Glomerular endothelial cell (primary cell): ENCODE measurements around the gene SLC22A15. TPM values are rescaled to one million over a fixed set of nuclear protein-coding genes. Genes with fewer than 3 reads are reported as not detected.

Experiments used
- DNase-seq: peaks from one replicate; pipeline ENCODE4 v3.0.0-alpha.2; 2011; ENCODE audit warnings: low read depth, low spot score; ENCODE audit errors: extremely low read depth
- total RNA-seq: library from RNA; depleted of rRNA; stranded (reverse); fragments of >200 nt; gene quantifications from 2 replicates; pipeline ENCODE4 v1.2.3, GENCODE V29; 2015

Gene SLC22A15
- total RNA-seq, 1 donor from 2014 or later = under 0.01 TPM

GRCh38 chr1:116097626-116098025 lies 121.3 kb downstream of the SLC22A15 start:
- DNase-seq = no peak

DNA sequence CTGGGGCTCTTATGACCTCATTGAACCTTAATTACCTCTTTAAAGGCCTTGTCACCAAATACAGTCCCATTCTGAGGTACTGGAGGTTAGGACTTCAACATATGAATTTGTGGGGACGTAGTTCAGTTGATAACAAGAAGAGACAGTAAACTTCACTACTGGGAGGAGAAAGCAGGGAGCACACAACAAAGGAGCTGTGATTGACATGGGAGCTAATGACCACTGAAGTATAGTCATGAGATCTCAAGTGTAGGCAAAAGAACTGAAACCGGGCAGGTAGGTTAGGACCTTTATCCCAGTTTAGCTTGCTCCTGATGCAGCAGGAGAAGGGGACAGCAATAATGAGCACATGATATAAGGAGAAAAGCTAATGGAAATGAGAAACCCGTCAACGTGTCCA lies 123.1 kb downstream of the SLC22A15 start:
- DNase-seq = no peak

GRCh38 chr1:116099919-116100318 lies 123.6 kb downstream of the SLC22A15 start:
- no peak for DNase-seq

DNA sequence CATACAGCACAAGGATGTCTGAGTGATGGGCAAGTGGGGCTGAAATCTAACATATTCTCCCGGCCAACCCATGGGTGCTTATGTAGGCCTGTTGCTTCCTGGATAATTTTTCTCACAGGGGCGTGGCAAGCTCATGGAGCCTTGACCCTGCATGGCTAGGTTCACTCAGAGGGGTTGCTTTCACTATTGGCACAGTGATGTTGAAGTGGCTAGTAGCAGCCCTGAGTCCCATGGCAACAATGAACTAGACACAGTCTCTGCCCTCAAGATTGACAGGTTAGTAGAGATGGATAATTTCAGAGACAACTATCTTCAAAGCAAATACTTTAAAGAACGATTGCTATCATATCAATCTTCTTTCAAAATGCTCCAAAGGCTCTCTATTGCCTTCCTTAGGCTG lies 128.4 kb downstream of the SLC22A15 start:
- no peak for DNase-seq

DNA sequence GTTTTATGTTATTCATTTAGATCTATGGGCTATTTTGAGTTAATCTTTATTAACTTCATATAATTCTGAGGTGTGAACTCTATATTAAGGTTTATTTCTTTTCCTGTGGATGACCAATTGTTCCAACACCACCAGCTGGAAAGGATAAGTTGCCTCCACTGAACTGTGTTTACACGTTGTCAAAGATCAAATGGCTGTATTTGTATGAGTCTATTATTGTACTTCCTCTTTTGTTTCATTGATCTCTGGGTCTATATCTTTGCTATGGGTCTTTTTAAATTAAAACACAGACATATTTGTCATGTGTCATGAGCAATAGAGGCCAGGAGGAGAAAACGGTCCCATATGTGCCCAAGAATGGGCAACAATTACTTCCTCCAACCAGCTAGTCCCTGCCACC lies 129.7 kb downstream of the SLC22A15 start:
- DNase-seq = no peak

DNA sequence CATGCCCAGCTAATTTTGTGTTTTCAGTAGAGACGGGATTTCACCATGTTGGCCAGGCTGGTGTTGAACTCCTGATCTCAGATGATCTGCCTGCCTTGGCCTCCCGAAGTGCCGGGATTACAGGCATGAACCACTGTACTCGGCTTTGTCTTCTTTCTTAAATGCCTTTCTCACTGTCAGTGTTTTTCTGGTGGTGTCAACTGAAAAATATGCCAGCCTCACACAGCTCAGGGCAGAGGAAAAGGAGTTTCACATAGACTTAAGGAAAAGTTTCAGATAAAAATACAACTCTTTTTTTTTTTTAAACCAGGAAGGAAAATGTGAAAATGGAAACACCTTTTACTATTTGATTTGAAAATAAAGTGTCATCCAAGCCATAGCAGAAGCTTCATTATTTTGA lies 130.3 kb downstream of the SLC22A15 start:
- no peak for DNase-seq

- DNase-seq = no peak
Measured at GRCh38 chr1:116107371-116107770, 131.1 kb downstream of the SLC22A15 start.

DNA sequence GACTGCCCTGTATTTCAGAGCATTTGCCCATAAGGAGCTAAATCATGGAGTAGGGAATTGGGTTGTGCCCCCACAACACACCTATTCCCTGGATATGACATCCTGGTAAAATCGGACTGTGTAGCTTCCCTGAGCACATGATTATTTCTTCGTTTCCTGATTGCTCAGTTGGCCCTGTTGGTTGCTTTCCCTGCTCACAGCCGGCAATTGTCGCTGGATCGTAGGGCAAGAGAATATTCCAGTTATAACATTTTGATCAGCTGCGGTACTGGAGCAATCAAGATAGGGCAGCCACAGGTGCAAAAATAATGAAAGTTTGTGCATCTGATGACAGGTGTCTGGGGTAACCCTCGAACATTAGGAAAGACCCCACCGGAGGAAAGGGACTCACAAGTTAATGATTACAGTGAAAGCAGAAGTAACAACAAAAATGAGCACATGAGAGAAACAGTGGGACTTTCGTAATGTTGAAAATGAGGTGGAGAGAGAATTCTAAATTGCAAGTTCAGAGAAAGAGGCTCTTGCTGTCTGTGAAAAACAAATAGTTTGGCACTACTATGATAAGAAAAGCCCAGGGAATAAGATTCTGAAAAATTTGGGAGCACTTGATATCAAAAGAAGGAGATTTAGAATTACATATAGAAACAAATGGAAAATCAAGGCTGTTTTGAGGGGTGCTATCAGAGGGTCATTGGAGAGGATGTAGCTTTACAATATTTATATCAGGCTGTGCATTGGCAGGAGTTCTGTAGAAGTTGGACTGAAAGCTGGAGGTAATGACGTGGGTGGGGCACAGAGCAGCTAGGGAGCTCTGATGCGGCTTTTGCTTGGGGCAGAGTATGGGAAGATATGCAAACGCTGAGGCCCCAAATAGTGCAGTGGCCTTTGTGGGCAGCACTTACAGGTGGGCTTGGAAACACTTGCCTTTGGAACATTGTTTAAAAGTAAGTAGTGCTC lies 134.5 kb downstream of the SLC22A15 start, which contains the start of gene MAB21L3:
TSS of gene MAB21L3 (plus strand) at position 833 of the 957 bp plus-strand sequence. CDS start 1,217 bp downstream, outside the sequence.
- no peak for DNase-seq

DNA sequence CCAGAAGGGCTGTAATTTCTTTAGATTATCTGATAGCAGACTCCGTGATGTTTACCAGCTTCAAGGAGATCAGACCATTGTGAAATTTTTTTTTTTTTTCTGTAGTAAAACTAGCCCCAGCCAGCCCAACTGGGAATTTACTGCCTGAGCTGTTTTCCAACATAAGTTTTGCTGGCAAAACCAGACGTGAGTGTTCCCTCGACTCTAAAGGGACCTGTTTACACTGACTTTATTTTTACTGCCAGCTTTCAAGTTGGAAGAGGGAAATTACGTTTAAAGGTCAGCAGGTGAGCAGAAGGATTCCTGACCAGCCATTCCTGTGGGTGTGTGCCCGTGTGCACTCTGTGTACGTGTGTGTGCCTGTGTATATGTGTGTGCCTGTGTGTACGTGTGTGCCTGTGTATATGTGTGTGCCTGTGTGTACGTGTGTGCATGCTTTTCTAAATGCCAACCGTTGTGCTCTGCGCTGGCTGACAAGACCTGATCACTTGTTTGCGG lies 135.3 kb downstream of the SLC22A15 start:
- no peak for DNase-seq

DNA sequence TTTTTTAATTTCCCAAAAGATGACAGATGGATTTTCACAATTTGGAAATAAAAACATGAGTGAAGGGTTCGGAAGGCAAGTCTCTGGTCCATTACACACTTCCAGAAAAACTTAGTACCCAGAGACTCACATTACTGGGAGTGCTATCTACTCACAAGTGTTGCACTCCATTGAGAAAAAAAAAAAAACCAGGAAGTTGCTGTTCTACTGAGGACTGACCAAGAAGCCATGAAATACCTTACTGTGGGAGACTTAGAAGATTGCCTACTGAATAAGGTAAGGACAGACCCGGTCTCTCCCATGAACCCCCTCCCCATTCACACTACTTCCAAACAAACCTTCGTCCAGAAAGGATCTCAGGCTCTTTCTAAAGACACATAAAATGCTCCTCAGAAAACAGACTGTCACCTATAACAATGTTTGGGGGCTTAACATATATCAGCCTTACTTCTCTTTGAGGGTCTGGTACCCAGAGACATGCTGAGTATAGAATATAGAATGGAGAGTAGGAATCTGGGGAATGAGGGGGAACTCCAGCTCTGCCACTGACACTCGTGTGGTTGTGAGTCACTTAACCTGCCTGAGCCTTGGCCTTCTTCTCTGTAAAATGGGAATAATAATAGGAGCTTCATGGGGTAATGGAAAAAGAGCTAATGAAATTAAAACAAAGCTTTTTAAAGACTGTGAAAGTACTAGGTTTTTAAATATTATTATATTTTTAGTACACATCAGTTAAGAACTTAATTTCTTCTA lies 136.3 kb downstream of the SLC22A15 start:
- DNase-seq = no peak

DNA sequence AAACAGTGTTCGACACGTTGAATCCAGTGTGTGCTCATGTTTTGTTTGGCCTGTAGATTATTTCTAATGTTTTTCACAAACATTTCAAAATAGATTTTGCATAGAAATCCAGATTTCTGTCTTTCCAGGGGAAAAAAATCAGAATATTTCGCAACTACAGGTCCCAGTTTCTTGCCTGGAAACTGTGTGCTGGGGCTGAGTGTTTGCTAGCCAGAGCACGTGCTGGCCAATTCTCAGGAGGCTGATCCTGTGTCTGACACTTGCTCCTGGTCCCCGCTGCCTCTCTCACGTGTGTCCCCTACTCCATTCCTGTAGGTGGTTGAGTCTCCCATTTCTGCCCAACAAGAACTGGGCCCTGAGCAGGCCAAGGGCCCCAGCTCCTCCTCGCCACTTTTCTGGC lies 137.3 kb downstream of the SLC22A15 start:
- no peak for DNase-seq

GRCh38 chr1:116115476-116116439 lies 139.4 kb downstream of the SLC22A15 start:
- no peak for DNase-seq

GRCh38 chr1:116118471-116118870 lies 142.2 kb downstream of the SLC22A15 start:
- DNase-seq = no peak

Other genes starting within 250 kb of the SLC22A15 start
- not detected in 2 replicates for gene CASQ2, start 207.8 kb upstream of the SLC22A15 start, total RNA-seq
- gene NHLH2, start 135.4 kb upstream of the SLC22A15 start, total RNA-seq = not detected in 2 replicates
- gene MAB21L3, start 134.9 kb downstream of the SLC22A15 start, total RNA-seq = not detected in 2 replicates